HTR-8/SVneo (cell line): ENCODE results near the gene TMEM131.
A peak's percentile ranks its signal among the peaks of the same experiment; 100 is the strongest.

Source experiments
- DNase-seq: peaks from one replicate; pipeline ENCODE4 v3.0.0; 2011; ENCODE audit warnings: low spot score, mixed read lengths; ENCODE audit not compliant: insufficient read length
- FAIRE-seq: peaks from 2 replicates; lab custom pipeline; 2011; peaks lifted over from hg19 to GRCh38; lab: Jason Lieb, UNC

TMEM131 gene

GRCh38 chr2:97751752-97752151 is 244.0 kb downstream of the TMEM131 start:
- DNase-seq: no peak
- peak; percentile 4 for FAIRE-seq

- no peak for FAIRE-seq
- DNase-seq: no peak
Measured at GRCh38 chr2:97750017-97750416, 245.7 kb downstream of the TMEM131 start.

GRCh38 chr2:97749581-97749980 is 246.2 kb downstream of the TMEM131 start:
- DNase-seq: no peak
- FAIRE-seq: no peak

DNA sequence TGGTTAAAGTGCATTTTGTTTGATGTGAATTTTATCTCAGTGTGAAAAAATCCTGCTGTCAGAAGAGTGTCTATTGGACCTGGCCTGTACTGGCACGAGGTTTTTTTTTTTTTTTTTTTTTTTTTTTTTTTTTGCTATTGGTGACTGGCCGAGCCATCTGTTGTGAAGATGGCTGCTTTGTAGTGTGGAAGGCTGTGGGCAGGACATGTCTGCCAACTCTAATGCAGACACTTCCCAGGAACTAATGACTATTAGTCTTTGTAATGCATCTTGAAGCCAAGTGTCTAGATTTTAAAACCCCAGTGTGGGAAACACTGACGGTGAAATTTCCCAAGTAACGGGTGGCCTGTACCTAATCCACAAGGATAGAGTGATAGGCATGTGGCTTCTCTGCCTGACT is 248.0 kb downstream of the TMEM131 start:
- FAIRE-seq: no peak
- no peak for DNase-seq

DNA sequence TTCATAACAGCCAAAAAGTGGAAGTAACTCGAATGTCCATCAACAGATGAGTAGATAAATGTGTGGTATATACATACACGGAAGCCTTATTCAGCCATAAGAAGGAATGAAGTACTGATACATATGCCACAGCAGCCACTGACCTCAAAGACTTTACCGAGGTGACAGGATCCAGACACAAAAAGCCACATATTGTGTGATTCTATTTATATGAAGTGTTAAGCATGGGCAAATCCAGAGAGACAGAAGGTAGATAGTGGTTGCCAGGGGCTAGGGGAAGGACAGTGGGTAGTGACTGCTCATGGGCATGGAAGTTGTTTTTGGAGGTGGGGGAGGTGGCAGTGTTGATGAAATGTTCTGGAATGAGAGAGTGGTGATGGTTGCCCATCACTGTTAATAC is 248.5 kb downstream of the TMEM131 start:
- DNase-seq: no peak

GRCh38 chr2:97745474-97746174 is 250.1 kb downstream of the TMEM131 start:
- peak; percentile 69 for FAIRE-seq
- no peak for DNase-seq

More for the DNA sequence above, 248.5 kb downstream of the TMEM131 start:
- FAIRE-seq: no peak

DNA sequence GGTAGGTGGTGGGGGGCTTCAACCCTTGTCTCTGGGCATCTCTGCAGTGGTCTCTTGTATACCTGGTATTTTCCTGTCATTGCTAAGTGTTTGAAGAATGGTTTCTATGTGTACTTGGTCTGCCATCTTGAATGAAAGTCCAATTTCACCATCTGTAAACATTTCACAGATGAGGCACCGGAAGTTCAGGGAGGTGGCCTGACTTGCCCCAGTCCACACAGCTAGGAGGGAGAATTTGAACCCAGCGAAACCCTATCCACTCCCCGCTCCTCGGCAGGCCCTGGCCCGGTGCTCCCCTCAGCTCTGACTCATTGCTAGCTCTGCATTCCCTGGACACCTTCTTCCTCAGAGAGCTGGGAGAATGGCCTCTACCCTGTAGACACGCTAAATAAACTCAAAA is 251.8 kb downstream of the TMEM131 start:
- DNase-seq: no peak
- FAIRE-seq: no peak

DNA sequence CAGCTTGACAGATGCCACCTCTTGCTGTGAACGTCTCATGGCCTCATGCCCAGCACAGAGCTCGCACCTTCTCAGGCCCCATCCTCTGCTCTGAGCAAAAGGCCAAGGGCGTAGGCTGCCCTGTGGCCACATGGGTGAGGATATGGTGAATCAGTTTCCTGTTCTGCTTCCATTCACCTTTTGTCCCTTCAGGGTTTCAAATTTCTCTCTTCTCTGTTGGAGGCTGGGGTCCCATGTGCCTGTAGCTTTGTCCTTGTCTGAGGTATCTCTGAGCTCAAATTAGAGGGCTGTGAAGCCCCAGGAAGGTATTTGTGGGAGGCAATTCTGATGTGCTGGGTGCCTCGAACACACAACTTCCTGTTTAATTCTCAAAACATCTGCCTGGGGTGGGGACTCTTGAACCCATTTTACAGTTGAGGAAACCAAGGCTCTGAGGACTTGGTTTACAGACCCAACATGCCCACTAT is 253.3 kb downstream of the TMEM131 start:
- FAIRE-seq (no peak), DNase-seq (no peak)

DNA sequence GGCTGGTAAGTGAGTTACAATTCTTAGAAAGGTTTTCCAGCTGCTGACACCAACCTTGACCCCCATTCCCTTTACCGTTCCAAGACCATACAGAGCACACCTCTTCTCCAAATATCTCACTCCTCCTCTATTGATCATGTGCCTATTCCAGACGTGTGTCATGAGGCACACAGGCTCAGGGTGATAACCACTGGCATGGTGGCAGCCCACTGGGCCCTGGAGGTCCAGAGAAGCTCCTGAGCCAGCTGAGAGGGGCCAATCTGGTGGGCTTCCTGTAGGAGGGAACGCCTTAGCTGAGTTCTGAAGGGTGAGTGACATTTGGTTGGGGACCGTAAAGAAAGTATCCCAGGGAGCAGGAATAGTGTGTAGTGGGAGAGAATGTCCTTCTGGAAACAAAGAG is 254.1 kb downstream of the TMEM131 start:
- peak; percentile 40 for FAIRE-seq

DNA sequence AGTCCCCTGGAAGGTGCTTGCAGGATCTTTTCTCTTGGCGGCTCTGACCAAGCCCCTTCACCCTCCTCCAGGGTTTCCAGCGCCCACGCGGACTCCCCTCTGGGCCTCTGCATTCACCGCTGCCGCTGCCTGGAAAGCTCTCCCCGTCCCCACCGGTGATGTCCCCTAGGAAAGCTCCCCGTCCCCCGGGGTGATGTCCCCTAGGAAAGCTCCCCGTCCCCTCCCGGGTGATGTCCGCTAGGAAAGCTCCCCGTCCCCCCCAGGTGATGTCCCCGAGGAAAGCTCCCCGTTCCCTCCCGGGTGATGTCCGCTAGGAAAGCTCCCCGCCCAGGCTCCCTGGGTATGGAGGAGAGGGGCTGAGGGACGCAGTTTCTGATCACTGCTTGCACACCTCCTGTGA is 254.5 kb downstream of the TMEM131 start:
- DNase-seq (no peak), FAIRE-seq (no peak)

More for the DNA sequence above, 254.1 kb downstream of the TMEM131 start:
- no peak for DNase-seq

- DNase-seq (peak; percentile 71), FAIRE-seq (peak; percentile 63)
Measured at GRCh38 chr2:97740590-97741182, 255.1 kb downstream of the TMEM131 start.

DNA sequence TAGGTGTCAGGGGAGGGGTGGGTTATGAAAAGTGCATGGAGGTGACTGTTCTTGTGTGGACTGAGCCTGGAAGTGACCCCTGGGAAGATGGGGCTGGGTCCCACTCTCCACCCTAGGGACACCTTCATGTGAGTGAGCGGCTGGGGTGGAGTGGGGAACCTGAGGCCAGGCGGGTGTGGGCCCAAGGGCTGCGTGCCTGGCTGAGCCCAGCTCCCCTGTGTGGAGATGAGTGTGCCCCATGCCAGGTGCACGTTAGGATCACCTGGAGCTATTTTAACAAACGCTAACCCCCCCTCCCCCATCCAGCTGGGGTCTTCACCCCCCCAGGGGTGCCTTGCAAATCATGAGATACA is 255.9 kb downstream of the TMEM131 start:
- no peak for FAIRE-seq
- DNase-seq: no peak

DNA sequence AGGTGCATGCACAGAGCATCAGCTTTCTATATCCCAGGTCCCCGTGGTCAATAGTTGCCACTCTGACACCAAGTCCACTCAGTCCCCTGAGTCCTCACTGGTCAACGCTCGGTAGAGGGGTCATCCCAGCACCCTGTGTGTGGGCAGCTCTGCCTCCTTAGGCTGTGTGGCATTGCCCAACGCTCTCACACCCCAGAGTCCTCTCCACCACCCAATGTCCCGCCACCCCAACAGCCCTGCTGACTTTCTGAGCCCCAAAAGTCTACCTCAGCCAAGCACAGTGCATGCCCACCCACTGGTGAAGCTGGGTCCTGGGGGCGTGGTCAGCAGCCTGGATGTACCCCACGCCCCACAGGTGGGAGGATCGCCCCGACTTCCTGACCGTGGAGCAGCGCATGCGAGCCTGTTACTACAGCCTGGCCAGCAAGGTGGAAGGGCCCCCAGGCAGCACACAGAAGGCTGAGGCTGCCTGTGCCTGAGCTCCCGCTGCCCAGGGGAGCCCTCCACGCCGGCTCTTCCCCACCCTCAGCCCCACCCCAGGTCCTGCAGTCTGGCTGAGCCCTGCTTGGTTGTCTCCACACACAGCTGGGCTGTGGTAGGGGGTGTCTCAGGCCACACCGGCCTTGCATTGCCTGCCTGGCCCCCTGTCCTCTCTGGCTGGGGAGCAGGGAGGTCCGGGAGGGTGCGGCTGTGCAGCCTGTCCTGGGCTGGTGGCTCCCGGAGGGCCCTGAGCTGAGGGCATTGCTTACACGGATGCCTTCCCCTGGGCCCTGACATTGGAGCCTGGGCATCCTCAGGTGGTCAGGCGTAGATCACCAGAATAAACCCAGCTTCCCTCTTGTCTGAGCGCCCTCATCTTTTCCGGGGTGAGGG is 256.5 kb downstream of the TMEM131 start:
- no peak for DNase-seq
- peak; percentile 20 for FAIRE-seq

- DNase-seq (no peak), FAIRE-seq (peak; percentile 65)
Measured at GRCh38 chr2:97738179-97739019, 257.3 kb downstream of the TMEM131 start.

DNA sequence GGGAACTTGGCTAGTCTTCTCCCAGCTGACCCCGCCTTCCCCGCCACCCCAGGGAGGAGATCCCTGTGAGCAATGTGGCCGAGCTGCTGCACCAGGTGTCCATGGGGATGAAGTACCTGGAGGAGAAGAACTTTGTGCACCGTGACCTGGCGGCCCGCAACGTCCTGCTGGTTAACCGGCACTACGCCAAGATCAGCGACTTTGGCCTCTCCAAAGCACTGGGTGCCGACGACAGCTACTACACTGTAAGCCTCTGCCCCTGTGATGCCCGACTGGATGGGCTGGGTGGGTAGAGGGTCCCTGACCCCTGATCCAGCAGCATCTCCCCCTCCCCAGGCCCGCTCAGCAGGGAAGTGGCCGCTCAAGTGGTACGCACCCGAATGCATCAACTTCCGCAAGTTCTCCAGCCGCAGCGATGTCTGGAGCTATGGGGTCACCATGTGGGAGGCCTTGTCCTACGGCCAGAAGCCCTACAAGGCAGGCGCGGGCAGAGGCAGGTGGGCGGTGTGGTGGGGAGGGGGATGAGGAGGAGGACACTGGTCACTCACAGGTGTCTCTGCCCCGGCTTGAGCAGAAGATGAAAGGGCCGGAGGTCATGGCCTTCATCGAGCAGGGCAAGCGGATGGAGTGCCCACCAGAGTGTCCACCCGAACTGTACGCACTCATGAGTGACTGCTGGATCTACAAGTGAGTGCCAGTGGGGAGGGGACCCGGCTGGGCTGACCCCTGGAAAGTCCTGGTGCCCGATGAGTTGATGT is 258.1 kb downstream of the TMEM131 start:
- FAIRE-seq (peak; percentile 42), DNase-seq (no peak)

DNA sequence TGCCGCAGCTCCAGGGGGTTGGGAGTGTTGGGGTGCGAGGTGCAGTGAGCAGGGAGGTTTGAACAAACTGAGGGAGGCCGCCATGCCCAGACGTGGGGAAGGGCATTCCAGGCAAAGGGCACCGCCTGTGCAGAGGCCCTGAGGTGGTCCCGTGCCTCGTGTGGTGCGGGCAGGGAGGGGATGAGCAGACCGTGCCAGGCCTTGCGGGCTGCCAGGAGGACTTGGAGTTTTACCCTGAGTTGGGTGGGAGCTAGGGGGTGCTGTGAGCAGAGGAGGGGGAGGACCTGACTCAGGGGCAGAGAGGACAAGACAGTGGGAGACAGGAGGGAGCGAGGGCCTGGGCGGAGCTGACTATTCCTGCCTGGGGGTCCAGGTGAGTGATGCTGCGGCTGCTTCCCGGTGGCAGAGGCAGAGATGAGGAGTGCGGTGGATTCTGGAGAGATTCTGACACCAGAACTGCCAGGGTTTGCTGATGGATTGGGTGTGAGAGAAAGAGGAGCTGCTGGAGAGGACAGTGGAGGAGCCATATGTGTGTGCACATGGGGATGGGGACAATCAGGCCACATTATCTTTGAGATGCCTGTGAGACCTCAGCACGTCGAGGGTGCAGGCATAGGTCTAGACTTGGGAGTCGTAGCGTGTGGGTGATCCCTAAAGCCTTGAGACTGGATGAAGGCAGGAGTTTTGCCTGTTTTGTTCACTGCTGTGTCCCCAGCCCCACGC is 259.0 kb downstream of the TMEM131 start:
- DNase-seq (no peak), FAIRE-seq (peak; percentile 68)

GRCh38 chr2:97736185-97736584 is 259.6 kb downstream of the TMEM131 start:
- no peak for FAIRE-seq
- no peak for DNase-seq

DNA sequence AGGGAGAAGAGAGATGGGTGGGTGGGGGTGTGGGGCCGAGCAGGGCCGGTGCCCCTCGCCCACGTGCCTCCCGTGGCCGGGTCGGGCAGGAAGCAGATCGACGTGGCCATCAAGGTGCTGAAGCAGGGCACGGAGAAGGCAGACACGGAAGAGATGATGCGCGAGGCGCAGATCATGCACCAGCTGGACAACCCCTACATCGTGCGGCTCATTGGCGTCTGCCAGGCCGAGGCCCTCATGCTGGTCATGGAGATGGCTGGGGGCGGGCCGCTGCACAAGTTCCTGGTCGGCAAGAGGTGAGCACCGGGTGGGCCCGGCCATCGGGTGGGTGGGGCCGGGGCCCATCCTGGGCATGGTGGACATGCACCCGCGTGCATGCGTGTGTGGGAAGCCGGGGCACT is 260.6 kb downstream of the TMEM131 start:
- DNase-seq (no peak), FAIRE-seq (no peak)
